ENCODE results near the gene ELAVL3. TPM values are rescaled to one million over a fixed set of nuclear protein-coding genes. Genes with fewer than 3 reads are reported as not detected.
"Not testable (repeated sequence)": the region's sequence is repeated elsewhere in the genome, so short reads cannot be mapped to it uniquely, and the experiment has no call there.

The ELAVL3 gene
- total and polyA plus RNA-seq, 2 of the 8 experiments (the other 6 are each of a cell fraction or from before 2014, with no cell fraction given) = 0.80 to 1.0 TPM

DNA sequence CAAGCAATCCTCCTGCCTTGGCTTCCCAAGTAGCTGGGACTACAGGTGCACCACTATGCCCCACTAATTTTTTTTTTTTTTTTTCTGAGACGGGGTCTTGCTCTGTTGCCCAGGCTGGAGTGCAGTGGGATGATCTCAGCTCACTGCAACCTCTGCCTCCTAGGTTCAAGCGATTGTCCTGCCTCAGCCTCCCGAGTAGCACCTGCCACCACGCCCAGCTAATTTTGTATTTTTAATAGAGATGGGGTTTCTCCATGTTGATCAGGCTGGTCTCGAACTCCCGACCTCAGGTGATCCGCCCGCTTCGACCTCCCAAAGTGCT, 25.7 kb downstream of the ELAVL3 start:
- not testable (repeated sequence) for DNase-seq (ENCODE audit: low read depth in 1 of 2, low spot score in 2 of 2); H3K23ac ChIP-seq (ENCODE audit: insufficient read length); H3K27ac ChIP-seq (ENCODE audit: low read depth, low read length); H2BK15ac ChIP-seq (ENCODE audit: low read length); FAIRE-seq; H2AFZ ChIP-seq (ENCODE audit: low read length); H4K8ac ChIP-seq (ENCODE audit: extremely low read depth, insufficient read depth, low read length); H3K23me2 ChIP-seq (ENCODE audit: low read depth, low read length); H2BK20ac ChIP-seq (ENCODE audit: low read length); H3K4ac ChIP-seq (replicated peaks; ENCODE audit: insufficient read length, low read depth, low read length); H3K9ac ChIP-seq (replicated peaks in 1 of 4; ENCODE audit: extremely low read depth in 1 of 4, low read depth in 3 of 4, low read length in 3 of 4); H3K79me1 ChIP-seq (ENCODE audit: low read depth, low read length); H4K91ac ChIP-seq (replicated peaks; ENCODE audit: insufficient read length, low read length); H2AK5ac ChIP-seq (ENCODE audit: low read depth, low read length); H4K20me1 ChIP-seq (replicated peaks in 1 of 2; ENCODE audit: control insufficient read depth in 1 of 2, insufficient read depth in 2 of 2, low read length in 2 of 2); H4K5ac ChIP-seq (ENCODE audit: insufficient read length, low read depth, low read length); H2BK120ac ChIP-seq (replicated peaks; ENCODE audit: low read depth, low read length); H2BK12ac ChIP-seq (ENCODE audit: low read depth, low read length); H3K18ac ChIP-seq (ENCODE audit: extremely low read depth, low read length); H2BK5ac ChIP-seq (ENCODE audit: low read depth, low read length); H3K4me2 ChIP-seq (ENCODE audit: insufficient read depth in 1 of 2, low read depth in 2 of 2, low read length in 2 of 2); H3K14ac ChIP-seq (ENCODE audit: insufficient read length); H3K9me3 ChIP-seq (ENCODE audit: insufficient read depth in 2 of 2, low read depth in 1 of 2, low read length in 1 of 2); H3K4me3 ChIP-seq (ENCODE audit: extremely low read depth in 1 of 4, insufficient read depth in 2 of 4, low read depth in 3 of 4, low read length in 4 of 4); H3K56ac ChIP-seq (replicated peaks; ENCODE audit: insufficient read length, low read depth, low read length); H3K36me3 ChIP-seq (ENCODE audit: control insufficient read depth in 2 of 4, insufficient read depth in 4 of 4, low read length in 3 of 4); H3K79me2 ChIP-seq (ENCODE audit: control insufficient read depth in 1 of 2, insufficient read depth in 2 of 2, low read length in 2 of 2); H3K27me3 ChIP-seq (replicated peaks in 1 of 4; ENCODE audit: control insufficient read depth in 3 of 4, extremely low read depth in 1 of 4, insufficient read depth in 3 of 4, low read length in 3 of 4)
- POLR2A ChIA-PET (ENCODE audit: partially characterized antibody) = interaction anchor here (1.1 to 1.7 kb wide), 2 partner anchors 12 to 28 kb away, joined by 3 to 4 read pairs; no protein-coding TSS in a partner anchor
- CTCF ChIA-PET (ENCODE audit: partially characterized antibody) = interaction anchor here (0.7 to 2.7 kb wide), 6 partner anchors 9 to 74 kb away, joined by 3 to 10 read pairs (median 4); no protein-coding TSS in a partner anchor
- peaks cover 2 to 21% (median 7%) of the 10 kb centered on the region in 4 experiments for H3K4me1 ChIP-seq (replicated peaks in 1 of 4; ENCODE audit: control insufficient read depth in 3 of 4, insufficient read depth in 4 of 4, low read length in 3 of 4)
- WGBS, 2 experiments (ENCODE audit: extremely low coverage in 1 of 2, insufficient coverage in 1 of 2, insufficient read length in 1 of 2, insufficient replicate concordance in 2 of 2, low coverage in 1 of 2, low lambda C conversion rate in 2 of 2, missing lambda C conversion rate in 1 of 2) = 86% methylated on average over 8 of the region's 9 CpGs; no CpG with 5 or more reads in 1 of the 2 experiments
